Measurements from ENCODE around the gene PAK1.

Gene PAK1

GRCh38 chr11:77359481-77359880 lies 114.4 kb downstream of the PAK1 start:
- Histone ChIP-seq H3K9me2 (ENCODE audit: low read depth, low read length) (no peaks in the 10 kb centered on the region), H3K27me3 (ENCODE audit: insufficient read depth, low read length) (no peaks in the 10 kb centered on the region), H4K20me1 (ENCODE audit: insufficient read depth, low read length) (no peaks in the 10 kb centered on the region), H3K9me3 (ENCODE audit: low read length) (no peaks in the 10 kb centered on the region), H3K79me2 (ENCODE audit: insufficient read depth, low read length) (no peaks in the 10 kb centered on the region), H3K36me3 (ENCODE audit: insufficient read depth, low read length) (no peaks in the 10 kb centered on the region), H3K4me3 (ENCODE audit: low read depth, low read length, poor library complexity, severe bottlenecking) (no peak overlapping the region), H3K27ac (ENCODE audit: low read depth, low read length, poor library complexity, severe bottlenecking) (no peak overlapping the region), H3K4me1 (ENCODE audit: insufficient read depth, low read length, severe bottlenecking) (no peaks in the 10 kb centered on the region), H2AFZ (ENCODE audit: low read length) (no peak overlapping the region), H3K4me2 (ENCODE audit: low read length) (no peak overlapping the region), H3F3A (ENCODE audit: insufficient read depth, low read length) (no peaks in the 10 kb centered on the region), H3K9ac (ENCODE audit: low read length) (no peak overlapping the region)
- no peak for TF ChIP-seq EZH2 (IDR thresholded peaks at IDR 0.05; ENCODE audit: borderline replicate concordance, low read length)
- no peak for TF ChIP-seq CTCF (IDR thresholded peaks at IDR 0.05; ENCODE audit: low read length)

GRCh38 chr11:77353131-77353530 lies 120.8 kb downstream of the PAK1 start:
- H3K27ac ChIP-seq (ENCODE audit: low read depth, low read length, poor library complexity, severe bottlenecking): no peak overlapping the region
- no peaks in the 10 kb centered on the region for H3K9me3 ChIP-seq (ENCODE audit: low read length)
- no peak overlapping the region for H2AFZ ChIP-seq (ENCODE audit: low read length)
- H3K79me2 ChIP-seq (ENCODE audit: insufficient read depth, low read length): no peaks in the 10 kb centered on the region
- no peak overlapping the region for H3K4me3 ChIP-seq (ENCODE audit: low read depth, low read length, poor library complexity, severe bottlenecking)
- TF ChIP-seq EZH2 (IDR thresholded peaks at IDR 0.05; ENCODE audit: borderline replicate concordance, low read length) (no peak), CTCF (IDR thresholded peaks at IDR 0.05; ENCODE audit: low read length) (no peak)
- no peaks in the 10 kb centered on the region for H3F3A ChIP-seq (ENCODE audit: insufficient read depth, low read length)
- no peak overlapping the region for H3K4me2 ChIP-seq (ENCODE audit: low read length)
- no peaks in the 10 kb centered on the region for H3K9me2 ChIP-seq (ENCODE audit: low read depth, low read length)
- H3K27me3 ChIP-seq (ENCODE audit: insufficient read depth, low read length): no peaks in the 10 kb centered on the region
- H4K20me1 ChIP-seq (ENCODE audit: insufficient read depth, low read length): no peaks in the 10 kb centered on the region
- H3K9ac ChIP-seq (ENCODE audit: low read length): no peak overlapping the region
- no peaks in the 10 kb centered on the region for H3K36me3 ChIP-seq (ENCODE audit: insufficient read depth, low read length)
- H3K4me1 ChIP-seq (ENCODE audit: insufficient read depth, low read length, severe bottlenecking): no peaks in the 10 kb centered on the region

- no peaks in the 10 kb centered on the region for H3K36me3 ChIP-seq (ENCODE audit: insufficient read depth, low read length)
- H3K27ac ChIP-seq (ENCODE audit: low read depth, low read length, poor library complexity, severe bottlenecking): no peak overlapping the region
These were observed 122.5 kb downstream of the PAK1 start for GRCh38 chr11:77351281-77351886.

More at GRCh38 chr11:77351281-77351886, 122.5 kb downstream of the PAK1 start:
- Histone ChIP-seq H3K4me3 (ENCODE audit: low read depth, low read length, poor library complexity, severe bottlenecking) (no peak overlapping the region), H3K79me2 (ENCODE audit: insufficient read depth, low read length) (no peaks in the 10 kb centered on the region), H4K20me1 (ENCODE audit: insufficient read depth, low read length) (no peaks in the 10 kb centered on the region), H3K27me3 (ENCODE audit: insufficient read depth, low read length) (no peaks in the 10 kb centered on the region), H3K9ac (ENCODE audit: low read length) (no peak overlapping the region), H3K9me3 (ENCODE audit: low read length) (no peaks in the 10 kb centered on the region), H3K4me1 (ENCODE audit: insufficient read depth, low read length, severe bottlenecking) (no peaks in the 10 kb centered on the region), H2AFZ (ENCODE audit: low read length) (no peak overlapping the region), H3K9me2 (ENCODE audit: low read depth, low read length) (no peaks in the 10 kb centered on the region), H3F3A (ENCODE audit: insufficient read depth, low read length) (no peaks in the 10 kb centered on the region), H3K4me2 (ENCODE audit: low read length) (no peak overlapping the region)
- no peak for TF ChIP-seq EZH2 (IDR thresholded peaks at IDR 0.05; ENCODE audit: borderline replicate concordance, low read length)
- TF ChIP-seq CTCF (IDR thresholded peaks at IDR 0.05; ENCODE audit: low read length): no peak
